HEK293T (cell line): ENCODE data around the gene MYD88.

Experiments
- BHLHE40 ChIP-seq: fragments of 450-650 bp; IDR thresholded peaks from 2 replicates; pipeline ENCODE4 v1.6.1; 2016; ENCODE audit warnings: mild to moderate bottlenecking, moderate library complexity, borderline replicate concordance
- ELF4 ChIP-seq: fragments of 450-650 bp; IDR thresholded peaks from 2 replicates; pipeline ENCODE4 v1.6.1; 2017; ENCODE audit warnings: antibody characterized with exemption
- NFRKB ChIP-seq: fragments of 450-650 bp; IDR thresholded peaks from 2 replicates; pipeline ENCODE4 v1.6.1; 2016; ENCODE audit warnings: mild to moderate bottlenecking, moderate library complexity
- SUZ12 ChIP-seq: fragments of 450-650 bp; IDR thresholded peaks from 2 replicates; pipeline ENCODE4 v1.6.1; 2016; ENCODE audit warnings: mild to moderate bottlenecking
- TARDBP ChIP-seq: fragments of 450-650 bp; IDR thresholded peaks from 2 replicates; pipeline ENCODE4 v1.6.1; 2016

- no peak for TF ChIP-seq ELF4
- no peak for TF ChIP-seq SUZ12
- TF ChIP-seq TARDBP, result no peak
- TF ChIP-seq NFRKB, result no peak
- no peak for TF ChIP-seq BHLHE40
Observed at GRCh38 chr3:38115645-38116427, 22.6 kb upstream of the MYD88 start.
